Stimulated activated CD8-positive, alpha-beta memory T cell treated with anti-CD3 and anti-CD28 coated beads, Interleukin-15, amount 100 ng/mL, for 48 hours (primary cell): ENCODE measurements around the gene SEC62.
A peak's percentile ranks its signal among the peaks of the same experiment; 100 is the strongest.

Experiments
- DNase-seq, 2 donors: peaks; one replicate each; pipeline ENCODE4 v3.0.0-alpha.2; 2020; ENCODE audit warnings: low read depth in 2 of 2

SEC62 gene, protein sequence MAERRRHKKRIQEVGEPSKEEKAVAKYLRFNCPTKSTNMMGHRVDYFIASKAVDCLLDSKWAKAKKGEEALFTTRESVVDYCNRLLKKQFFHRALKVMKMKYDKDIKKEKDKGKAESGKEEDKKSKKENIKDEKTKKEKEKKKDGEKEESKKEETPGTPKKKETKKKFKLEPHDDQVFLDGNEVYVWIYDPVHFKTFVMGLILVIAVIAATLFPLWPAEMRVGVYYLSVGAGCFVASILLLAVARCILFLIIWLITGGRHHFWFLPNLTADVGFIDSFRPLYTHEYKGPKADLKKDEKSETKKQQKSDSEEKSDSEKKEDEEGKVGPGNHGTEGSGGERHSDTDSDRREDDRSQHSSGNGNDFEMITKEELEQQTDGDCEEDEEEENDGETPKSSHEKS

DNA sequence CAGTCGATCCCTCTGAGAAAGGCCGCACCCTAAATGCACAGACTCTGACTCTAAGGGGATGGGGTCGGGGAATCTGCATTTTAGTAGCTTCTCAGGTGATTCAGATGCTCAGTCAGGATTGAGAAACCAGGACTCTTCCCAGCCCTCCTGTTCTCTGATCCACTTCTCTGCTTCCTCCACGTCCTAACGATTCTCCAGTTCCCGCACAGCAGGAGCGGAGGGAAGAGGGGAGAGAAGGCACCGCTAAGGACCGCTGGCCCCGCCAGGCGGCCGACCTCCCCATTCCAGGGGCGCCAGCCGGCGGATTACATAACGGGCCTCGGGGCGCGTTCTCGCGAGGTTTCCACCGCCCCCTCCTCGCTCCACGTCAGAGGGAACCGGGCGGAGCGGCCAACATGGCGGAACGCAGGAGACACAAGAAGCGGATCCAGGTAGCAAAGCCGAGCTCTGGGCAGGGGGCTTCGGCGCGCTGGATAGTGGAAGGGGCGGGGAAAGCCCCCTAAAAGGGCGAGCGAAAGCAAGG lies at the start of gene SEC62:
Gene SEC62, plus strand, starts transcription at position 380 of the 523 bp plus-strand sequence. Its CDS starts 16 bp downstream, at position 396.
- DNase-seq, result peak; percentile 87 to 88

DNA sequence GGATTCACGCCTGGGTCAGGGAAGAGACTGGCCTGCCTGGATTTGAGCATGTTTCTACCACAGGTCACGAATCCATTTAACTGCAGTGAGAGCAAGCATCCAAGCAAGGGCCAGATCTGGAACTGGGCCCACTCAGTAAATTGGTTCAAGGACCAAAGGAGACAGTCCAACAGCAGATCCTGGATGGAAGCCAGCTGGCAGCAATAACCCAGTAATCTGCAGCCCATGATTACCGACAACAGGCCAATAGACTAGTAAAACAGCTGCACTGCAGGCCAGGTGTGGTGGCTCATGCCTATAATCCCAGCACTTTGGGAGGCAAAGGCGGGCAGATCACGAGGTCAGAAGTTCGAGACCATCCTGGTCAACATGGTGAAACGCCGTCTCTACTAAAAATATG lies 43.4 kb upstream of the SEC62 start:
- DNase-seq, result no peak

DNA sequence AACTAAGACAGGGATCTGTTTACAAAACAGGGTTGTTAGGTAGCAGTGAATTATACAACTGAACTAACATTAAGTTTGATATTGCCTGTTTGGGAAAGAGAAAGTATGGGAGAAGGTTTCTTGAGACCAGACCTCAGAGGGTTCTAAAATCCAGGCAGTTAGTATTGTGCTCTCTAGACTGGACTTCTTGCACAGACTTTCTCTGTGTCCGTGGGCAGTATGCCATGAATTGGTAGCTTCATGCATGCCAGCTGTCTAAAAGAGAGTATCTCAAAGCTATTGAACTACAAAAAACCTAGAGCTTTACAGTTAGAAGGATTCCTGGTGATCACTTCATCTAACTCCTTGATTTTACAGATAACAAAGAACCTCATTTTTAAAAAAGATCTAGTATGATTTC lies 42.8 kb upstream of the SEC62 start:
- no peak for DNase-seq

DNA sequence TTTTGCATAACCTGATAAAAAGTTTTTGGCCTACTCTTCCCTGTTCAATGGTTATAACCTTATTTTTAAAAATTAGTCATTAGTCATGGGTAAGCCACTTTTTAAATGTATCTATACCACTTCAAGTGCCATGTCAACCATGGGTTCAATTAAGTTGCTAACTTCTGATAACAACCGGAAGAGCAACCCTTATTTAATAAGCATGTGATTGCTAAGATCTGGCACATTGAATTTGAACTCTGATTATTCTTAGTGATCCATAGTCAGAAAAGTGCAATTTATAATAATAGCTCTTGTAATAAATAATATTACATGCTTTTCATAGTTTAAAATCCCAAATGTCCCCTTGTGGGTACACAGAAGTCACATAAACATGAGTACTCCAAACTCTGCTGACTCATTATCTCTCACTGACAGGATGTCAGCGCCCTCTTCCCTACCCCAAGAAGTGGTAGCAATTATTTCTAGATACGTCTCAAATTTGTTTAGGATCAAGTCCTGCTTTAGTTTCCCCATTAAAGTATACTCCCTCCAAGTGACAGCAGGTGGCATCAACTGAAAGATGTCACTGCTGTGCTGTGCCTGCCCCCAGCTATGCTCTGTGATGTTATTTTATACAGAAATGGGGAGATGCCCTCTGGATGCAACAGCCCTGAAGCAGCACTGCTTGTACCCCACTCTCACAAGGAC lies 36.6 kb upstream of the SEC62 start:
- no peak for DNase-seq

DNA sequence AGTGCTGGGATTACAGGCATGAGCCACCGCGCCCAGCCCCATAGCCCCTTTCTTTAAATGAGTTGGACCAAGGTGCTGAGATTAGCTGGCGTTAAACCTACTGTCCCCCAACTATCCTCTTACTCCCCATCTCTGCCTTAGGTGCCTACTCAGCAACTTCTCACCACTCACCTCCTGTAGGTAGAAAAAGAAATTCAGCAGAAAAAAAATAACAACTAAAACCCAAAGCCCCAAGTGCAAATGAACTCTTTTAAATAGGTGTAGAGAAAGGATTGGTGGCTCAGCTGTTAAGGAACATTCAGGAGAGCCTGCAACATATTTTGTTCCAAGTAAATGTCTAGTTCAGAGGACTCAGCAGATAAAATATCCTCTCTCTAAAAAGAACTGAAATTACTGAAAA lies 35.8 kb upstream of the SEC62 start:
- DNase-seq, result no peak

DNA sequence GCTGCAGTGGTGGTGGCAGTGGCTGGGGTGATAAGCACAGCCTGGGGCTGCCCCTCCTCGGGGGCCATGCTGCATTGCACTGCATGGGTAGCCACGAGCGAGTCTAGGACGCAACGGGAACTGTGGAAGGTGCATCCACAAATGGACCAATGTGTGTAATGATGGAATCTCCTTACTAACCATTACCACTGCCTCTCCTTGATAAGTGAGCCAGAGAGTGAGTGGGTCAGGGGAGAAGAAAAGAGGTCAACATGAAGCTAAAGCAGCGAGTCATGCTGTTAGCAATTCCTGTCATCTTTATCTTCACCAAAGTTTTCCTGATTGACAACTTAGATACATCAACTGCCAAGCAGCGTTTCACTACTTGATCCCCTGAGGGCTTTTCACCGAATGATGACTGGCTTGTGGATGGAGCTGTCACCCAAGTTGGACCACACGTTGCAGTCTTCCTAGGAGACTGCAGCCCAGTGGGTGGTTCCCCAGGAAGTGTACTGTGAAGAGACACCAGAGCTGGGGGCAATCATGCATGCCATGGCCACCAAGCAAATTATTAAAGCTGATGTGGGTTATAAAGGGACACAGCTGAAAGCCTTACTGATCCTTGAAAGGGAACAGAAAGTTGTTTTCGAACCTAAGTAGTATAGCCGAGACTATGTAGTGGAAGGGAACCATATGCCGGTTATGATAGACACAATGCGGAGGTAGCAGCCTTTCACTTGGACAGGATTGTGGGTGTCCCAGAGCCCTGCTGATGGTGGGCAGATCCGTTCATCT lies 34.7 kb upstream of the SEC62 start:
- DNase-seq, result no peak

DNA sequence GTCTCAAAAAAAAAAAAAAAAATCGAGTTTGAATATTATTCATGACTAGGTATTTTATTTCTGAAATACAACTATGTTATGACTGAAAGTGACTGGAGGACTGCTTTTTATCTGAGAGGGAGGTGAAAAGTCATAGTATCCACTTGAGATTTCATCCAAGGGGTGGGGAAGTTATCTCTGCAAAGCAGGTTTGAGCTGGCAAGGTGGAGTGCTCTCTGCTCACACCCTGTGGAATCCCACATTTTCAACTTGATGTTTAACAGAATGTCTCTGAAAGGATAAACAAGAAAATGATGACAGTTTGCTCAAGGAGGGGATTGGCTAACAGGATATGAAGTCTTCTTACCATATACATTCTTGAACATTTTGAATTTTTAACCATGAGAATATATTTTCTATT lies 27.3 kb upstream of the SEC62 start:
- DNase-seq, result no peak

DNA sequence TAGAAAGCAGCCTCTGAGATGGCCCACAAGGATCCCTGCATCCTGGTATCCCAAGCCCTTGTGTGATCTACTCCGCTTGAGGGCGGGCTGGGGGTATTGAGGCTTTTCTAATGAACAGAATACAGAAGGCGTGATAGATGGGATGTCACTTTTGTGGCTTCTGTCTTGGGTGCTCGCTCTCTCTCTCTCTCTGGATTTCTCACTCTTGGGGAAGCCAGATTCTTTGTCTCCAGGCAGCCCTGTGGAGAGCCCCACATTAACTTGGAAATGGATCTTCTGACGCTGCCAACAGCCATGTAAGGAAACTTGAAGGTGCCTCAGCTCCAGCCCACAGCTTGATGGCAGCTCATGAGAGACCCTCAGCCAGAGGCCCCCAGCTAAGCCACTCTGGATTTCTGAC lies 26.9 kb upstream of the SEC62 start:
- no peak for DNase-seq

DNA sequence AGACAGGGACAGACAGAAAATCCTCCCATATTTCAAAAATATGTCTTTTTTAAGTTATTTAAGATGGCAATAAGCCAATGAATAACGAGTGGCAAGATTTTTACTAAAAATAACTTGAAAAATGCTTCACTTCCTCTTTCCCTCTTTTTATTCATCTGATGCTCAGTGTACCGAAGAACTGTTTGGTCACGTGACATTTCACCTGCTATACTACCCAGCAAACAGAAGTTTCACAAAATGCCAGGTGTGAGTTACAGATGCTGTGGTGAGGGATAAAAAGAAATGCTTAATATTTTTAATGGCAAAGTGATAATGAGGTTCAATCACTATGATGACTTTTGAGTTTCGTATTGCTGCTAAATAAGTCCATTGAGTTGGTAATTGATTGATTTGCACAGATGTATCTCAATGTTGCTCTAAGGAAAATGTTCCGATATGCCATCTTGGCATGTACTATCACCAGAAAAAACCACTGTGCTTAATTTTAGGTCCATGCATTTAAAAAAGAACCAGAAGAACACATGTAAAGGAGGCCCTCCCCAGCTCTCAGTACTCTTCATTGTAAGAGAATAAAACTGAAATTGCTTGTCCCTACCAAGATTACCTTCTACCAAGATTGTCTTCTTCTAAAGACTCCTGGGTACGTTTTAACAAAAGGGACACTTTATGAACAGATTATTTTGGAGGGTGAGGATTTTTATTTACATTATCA lies 26.0 kb upstream of the SEC62 start:
- DNase-seq, result no peak

DNA sequence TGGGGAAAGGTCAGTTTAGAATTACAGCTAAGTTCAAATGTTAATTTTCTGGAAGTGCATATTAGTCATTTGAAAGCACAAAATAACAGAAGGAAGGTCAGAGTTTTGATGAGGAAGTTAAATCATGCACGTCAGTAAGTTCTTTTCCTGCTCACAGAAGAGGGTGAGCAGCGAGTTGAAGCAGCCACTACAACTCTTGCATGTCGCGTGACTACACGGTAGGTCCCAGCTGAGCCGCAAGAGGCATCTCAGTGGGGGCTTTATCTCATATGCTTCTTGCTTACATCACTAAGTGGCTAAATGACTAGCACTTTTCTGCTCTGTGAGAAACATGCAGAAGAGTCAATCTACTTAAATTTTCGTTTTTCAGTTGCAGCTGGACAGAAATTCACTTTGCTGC lies 21.3 kb upstream of the SEC62 start:
- DNase-seq, result peak; percentile 28 to 38

DNA sequence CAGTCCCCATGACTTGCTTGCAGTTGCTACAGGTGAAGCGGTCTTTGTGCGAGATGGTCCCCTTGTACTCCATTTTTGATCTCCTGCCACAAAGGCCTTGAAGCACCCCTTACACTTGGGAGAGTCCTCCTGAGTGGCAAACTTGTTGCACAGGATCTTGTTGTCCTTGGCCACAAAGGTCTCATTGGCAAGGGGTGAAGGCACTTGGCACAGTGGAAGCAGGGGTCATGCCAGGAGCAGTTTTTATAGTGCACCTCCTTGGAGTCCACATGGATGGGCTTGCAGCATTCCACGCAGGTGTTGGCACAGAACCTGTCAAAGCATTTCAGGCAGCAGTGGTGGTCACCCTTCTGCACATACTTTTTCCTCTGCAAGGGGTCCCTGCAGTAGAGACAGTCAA lies 20.3 kb upstream of the SEC62 start:
- no peak for DNase-seq

DNA sequence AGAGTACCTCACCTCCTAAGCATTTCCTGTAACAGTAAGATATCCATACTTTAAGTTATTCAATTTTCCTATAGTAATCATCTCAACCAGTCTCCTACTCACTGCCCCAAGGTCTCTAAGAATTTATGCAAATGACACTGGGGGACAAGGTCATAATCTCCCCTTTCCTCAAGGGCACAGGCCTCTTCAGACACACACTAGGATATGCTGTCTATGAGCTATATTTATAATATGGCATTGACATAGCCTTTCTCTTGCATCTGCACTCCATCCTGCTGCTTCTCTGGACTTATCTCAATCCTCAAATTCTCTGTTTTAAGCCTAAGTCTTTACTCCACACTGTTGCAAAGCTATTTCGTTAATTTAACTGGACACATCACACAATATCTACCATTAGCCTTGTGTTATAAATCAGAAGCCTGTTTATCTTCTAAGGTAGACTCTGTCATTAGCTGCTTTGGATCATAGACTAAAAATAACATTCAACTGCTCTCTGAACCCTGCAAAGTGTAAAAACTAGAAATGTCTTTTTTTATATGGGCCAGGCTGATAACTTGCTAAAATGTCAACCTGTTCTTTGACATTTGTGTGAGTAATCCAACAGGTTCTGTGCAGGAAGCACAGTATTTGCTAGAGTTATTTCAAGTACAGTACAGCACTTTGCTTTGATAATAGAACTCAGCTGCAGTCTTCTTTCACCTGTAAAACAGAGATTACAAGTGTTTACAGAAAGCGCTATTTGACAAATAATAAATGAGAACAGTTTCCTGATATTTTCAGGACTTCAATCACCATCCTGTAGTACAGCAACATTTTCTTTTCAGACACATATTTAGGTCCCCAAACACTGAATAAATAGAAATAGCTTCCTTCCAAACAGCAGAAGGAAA lies 17.8 kb upstream of the SEC62 start:
- DNase-seq, result no peak

DNA sequence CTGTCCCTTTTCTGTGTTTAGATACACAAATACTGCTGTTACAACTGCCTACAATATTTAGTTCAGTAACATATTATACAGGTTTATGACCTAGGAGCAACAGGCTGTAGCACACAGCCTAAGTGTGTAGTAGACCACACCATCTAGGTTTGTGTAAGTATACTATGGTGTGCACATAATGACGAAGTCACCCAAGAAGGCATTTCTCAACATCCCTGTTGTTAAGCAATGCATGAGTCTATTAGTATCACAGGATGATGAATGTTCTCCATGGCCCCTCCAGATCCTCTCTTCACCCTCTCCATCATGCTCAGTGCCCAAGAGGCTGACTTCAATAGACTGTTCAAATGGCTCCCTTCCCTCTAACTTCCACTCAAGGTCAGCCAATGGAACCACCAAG lies 14.6 kb upstream of the SEC62 start:
- no peak for DNase-seq

DNA sequence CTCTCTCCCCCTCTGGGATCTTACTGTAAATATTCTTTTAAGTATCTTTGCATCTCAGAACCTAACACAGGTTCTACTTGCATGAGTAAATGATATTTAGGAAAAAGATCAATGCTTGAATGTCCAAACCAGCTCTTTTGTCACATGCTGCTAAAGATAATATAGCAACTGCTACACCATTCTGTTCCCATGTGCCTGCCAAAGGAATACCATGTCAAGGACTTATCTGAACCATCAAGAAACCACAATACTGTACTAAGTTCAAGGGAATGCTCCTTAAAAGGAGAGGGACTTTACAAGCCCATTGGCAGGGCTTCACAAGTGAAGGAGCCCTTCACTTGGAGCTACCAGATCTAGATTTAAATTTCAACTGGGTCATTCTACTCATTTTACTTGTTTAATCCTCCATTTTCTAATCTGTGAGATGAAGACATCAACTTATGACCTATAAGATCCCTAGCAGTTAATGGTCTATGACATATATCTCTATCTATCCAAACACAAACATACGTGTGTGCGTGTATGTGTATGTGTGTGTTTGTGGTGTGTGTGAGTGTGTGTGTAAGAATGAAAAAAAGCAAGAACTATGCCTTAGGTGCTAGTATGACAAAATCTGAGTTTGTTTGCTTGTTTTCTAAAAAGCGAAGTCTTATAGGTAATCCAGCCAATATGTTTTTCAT lies 13.0 kb upstream of the SEC62 start:
- no peak for DNase-seq

DNA sequence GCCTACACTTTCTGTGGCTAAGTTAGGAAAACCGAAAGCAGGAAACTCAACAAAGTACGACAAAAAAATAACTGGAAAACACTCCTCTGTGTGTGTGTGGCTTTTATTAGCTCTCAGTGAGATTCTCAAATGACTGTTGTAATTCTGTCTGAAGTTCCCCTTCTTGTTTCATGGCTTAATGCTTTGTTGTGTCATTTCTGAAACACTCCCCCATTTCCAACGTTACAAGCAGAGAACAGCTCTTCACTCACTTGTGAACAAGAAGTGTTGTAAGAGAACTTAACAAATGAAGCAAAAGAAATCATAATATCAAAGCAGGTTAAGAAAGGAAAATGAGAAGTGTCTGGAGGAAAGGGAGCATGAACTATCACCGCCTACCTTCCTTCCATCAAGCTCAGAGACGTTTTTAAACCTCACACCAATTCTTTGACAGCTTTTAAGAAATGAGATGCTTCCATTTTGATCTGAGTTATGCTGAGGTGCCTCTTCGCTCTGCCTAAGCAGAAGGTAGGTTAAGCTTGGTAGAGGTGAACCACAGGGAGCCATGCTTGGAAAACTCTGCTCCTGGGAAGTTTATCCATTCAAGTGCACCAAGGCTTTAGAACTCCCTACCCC lies 12.4 kb upstream of the SEC62 start:
- no peak for DNase-seq

DNA sequence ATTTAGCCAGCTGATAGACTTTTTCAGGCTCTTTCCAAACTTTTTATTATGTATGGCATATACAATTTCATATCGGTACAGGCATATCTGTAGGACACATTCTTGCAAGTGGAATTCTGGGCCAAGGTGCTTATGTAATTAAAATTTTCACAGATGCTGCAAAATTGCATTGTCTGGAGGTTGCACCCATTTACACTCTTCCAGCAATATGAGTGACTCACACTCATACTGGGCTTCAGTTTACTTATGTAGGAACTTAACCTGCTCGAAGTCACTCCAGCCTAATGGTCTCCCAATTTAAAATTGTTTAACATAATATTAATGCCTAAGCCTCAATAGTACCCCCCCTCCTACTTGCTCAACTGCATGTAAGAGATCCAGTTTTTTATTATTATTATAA lies 11.2 kb upstream of the SEC62 start:
- DNase-seq, result no peak

DNA sequence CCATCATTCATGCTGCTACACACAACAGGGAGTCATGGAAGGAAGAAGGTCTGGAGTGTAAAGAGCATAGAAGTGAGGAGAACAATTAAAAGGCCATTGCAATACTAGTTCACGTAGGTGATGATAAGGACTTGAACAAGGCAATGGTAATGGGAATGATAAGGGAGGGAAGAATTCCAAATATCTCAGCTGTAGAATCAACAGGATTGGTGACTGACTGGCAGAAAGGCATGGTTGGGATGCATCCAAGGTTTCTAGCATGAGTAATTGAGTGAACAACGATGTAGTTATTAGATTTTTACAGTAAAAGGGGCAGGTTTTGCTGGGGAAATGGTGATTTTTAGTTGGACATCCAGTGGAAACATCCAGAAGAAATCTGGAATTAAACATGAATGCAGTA lies 2.4 kb upstream of the SEC62 start:
- no peak for DNase-seq

DNA sequence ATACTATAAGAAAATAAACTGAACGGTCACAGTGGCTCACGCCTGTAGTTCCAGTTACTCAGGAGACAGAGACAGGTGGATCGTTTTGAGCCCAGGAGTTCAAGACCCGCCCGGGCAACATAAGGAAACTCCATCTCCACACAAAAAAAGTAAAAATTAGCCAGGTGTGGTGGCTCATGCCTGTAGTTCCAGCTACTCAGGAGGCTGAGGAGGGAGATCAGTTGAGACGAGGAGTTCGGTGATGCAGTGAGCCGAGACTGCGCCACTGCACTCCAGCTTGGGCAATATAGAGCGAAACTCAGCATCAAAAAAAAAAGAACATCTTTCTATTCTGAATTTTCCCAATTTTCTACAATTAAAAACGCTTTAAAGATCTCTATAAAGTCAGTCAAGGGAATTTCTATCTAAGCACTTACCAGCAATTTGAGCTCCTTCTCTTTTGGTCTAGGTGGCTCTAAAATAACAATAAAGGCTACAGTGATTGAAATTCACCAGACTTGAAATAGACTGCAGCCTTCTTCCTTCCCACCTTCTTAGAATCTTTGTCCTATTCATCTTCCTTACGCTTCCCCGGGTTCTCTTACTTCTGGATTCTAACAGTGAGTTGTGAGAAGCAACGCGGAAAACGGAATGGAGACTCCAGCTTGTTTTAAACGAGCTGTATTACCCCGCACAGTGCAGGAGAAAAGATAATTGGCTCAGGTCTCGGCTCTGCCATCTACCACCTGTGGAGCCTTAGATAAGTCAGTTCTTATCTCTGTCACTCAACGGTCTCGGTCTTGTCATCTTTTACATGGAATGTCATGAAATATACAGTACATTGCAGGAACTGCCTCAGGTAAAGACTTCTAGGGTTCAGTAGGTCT lies 812 bp upstream of the SEC62 start:
- no peak for DNase-seq
